Jurkat, Clone E6-1 (cell line): ENCODE measurements around the gene RBM20.

Experiments
- DNase-seq: peaks from one replicate; pipeline ENCODE4 v3.0.0-alpha.2; 2011; ENCODE audit warnings: low read depth, low spot score
- H3K4me3 ChIP-seq: 2 replicates; pipeline ENCODE4 v1.5.1; 2011; ENCODE audit warnings: mild to moderate bottlenecking, low read length, control low read depth, moderate library complexity

The RBM20 gene

GRCh38 chr10:110772454-110773025, 128.4 kb downstream of the RBM20 start:
- DNase-seq, result no peak
- H3K4me3 ChIP-seq, result no peak overlapping the region

DNA sequence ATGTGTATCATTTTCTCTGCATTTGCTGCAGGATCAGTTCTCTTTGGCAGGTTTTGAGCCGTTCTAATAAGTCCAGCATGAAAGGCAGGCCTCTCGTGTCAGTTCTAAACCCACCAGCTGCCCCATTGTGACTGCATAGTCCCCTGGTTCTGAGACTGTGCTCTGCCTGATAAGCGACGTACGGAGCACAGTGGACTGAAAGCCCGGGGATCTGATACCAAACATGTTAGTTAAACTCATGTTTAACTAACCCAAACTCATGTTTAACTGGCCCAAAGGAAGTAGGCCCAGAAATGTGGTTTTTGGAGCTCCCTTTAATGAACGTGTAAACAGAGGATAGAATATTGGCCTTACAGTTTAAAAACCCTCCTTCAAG, 129.5 kb downstream of the RBM20 start:
- no peak overlapping the region for H3K4me3 ChIP-seq
- no peak for DNase-seq

GRCh38 chr10:110774069-110775019, 130.2 kb downstream of the RBM20 start:
- no peak overlapping the region for H3K4me3 ChIP-seq
- DNase-seq, result no peak

- no peak for DNase-seq
Measured at GRCh38 chr10:110775020-110775375, 130.9 kb downstream of the RBM20 start.

DNA sequence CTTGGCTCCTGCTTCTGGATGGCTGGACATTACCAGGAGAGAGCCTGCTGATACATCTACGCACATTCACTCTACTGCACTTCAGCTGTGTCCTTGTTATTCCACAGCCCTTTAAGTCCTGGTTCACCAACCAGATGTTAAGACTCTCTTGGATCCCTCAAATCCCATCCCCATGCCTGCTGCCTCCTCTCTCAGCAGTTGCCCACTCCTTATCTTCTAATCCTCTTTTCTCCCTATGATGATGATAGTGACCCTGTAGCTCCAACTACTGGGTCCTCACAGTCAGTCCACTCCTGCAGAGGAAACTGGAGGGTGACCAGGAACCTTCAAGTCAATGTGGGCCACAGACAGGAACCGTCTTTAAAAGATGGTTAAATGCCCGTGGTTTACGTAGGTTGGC, 131.3 kb downstream of the RBM20 start:
- no peak for DNase-seq
- H3K4me3 ChIP-seq, result no peak overlapping the region

More at GRCh38 chr10:110775020-110775375, 130.9 kb downstream of the RBM20 start:
- H3K4me3 ChIP-seq, result no peak overlapping the region

- DNase-seq, result no peak
- no peak overlapping the region for H3K4me3 ChIP-seq
Measured at GRCh38 chr10:110777017-110777416, 132.9 kb downstream of the RBM20 start.

DNA sequence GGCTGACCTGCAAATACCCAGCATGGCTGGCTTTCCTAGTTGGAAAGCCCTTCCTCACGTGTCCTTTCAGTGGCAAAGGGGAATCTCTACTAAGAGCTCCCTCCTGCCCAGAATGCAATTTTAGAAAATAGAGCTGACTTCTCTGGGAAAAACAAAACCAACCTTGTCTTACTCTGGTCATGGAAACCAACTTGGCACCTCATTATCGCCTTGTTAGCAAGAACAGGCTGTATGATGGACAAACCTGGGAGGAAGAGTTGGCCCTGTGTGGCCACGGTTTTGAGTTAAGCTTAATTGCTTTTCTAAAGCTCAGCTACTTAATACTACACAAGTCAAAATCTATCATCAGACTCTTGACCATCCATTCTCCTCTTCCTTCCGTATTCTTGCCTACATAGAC, 133.5 kb downstream of the RBM20 start:
- no peak for DNase-seq
- H3K4me3 ChIP-seq, result no peak overlapping the region

GRCh38 chr10:110778211-110778610, 134.1 kb downstream of the RBM20 start:
- DNase-seq, result no peak

DNA sequence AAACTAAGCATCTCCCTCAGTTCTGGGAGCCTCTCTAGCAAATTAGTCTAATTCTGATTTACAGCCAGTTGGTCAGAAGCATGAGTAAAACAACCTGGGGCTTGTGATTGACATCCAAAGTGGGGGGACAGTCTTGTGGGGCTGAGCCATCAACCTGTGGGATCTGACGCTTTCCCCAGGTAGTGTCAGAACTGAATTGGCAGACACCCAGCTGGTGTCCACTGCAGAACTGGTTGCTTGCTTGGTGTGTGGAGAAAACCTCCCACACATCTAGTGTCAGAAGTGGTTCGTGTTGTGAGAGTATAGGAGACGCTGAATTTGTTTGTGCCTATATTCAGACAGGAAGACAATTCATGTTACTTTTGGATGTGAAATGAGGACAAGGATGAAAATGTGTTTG, 135.4 kb downstream of the RBM20 start:
- H3K4me3 ChIP-seq, result no peak overlapping the region
- DNase-seq, result no peak

More at GRCh38 chr10:110778211-110778610, 134.1 kb downstream of the RBM20 start:
- H3K4me3 ChIP-seq, result no peak overlapping the region

DNA sequence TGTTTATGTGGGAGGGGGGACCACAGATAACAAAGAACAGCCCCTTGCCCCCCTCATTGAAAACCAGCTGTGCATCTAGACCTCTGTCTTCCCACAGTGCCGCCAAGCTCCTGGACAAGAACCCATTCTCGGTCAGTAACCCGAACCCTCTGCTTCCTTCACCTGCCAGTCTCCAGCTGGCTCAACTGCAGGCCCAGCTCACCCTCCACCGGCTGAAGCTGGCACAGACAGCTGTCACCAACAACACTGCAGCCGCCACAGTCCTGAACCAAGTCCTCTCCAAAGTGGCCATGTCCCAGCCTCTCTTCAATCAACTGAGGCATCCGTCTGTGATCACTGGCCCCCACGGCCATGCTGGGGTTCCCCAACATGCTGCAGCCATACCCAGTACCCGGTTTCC, 136.6 kb downstream of the RBM20 start:
- no peak for DNase-seq
- H3K4me3 ChIP-seq, result no peak overlapping the region

DNA sequence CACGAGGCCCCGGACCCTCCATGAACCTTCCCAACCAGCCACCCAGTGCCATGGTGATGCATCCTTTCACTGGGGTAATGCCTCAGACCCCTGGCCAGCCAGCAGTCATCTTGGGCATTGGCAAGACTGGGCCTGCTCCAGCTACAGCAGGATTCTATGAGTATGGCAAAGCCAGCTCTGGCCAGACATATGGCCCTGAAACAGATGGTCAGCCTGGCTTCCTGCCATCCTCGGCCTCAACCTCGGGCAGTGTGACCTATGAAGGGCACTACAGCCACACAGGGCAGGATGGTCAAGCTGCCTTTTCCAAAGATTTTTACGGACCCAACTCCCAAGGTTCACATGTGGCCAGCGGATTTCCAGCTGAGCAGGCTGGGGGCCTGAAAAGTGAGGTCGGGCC, 137.0 kb downstream of the RBM20 start:
- H3K4me3 ChIP-seq, result no peak overlapping the region
- DNase-seq, result no peak

GRCh38 chr10:110782616-110783015, 138.5 kb downstream of the RBM20 start:
- H3K4me3 ChIP-seq, result no peak overlapping the region
- DNase-seq, result no peak

- H3K4me3 ChIP-seq, result no peak overlapping the region
- no peak for DNase-seq
Measured at GRCh38 chr10:110783509-110784107, 139.5 kb downstream of the RBM20 start.

- DNase-seq, result no peak
- no peak overlapping the region for H3K4me3 ChIP-seq
Measured at GRCh38 chr10:110784198-110784597, 140.1 kb downstream of the RBM20 start.

DNA sequence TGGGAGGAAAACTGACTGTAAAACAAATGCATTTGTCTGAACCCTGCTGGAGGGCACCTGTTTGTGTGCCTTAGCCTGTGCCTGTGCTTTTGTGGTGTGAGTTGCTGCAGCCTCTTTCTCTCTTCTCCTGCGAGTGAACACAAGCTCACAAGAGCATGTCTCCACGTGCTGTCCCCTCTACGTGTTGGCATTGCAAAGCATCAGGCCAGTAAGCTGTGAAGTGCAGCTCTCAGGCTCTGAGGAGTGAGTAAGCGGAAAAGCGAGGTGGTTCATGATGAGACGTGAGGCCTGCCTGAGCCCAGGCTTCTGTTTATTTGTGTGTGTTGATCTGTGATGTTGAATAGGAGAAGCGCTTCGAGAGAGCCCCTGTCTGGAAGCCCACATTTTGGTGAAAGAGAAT, 142.0 kb downstream of the RBM20 start:
- no peak overlapping the region for H3K4me3 ChIP-seq
- no peak for DNase-seq

GRCh38 chr10:110788620-110789385, 144.7 kb downstream of the RBM20 start:
- DNase-seq, result no peak
- H3K4me3 ChIP-seq, result no peak overlapping the region

- no peak for DNase-seq
- no peak overlapping the region for H3K4me3 ChIP-seq
Measured at GRCh38 chr10:110789604-110790433, 145.7 kb downstream of the RBM20 start.

DNA sequence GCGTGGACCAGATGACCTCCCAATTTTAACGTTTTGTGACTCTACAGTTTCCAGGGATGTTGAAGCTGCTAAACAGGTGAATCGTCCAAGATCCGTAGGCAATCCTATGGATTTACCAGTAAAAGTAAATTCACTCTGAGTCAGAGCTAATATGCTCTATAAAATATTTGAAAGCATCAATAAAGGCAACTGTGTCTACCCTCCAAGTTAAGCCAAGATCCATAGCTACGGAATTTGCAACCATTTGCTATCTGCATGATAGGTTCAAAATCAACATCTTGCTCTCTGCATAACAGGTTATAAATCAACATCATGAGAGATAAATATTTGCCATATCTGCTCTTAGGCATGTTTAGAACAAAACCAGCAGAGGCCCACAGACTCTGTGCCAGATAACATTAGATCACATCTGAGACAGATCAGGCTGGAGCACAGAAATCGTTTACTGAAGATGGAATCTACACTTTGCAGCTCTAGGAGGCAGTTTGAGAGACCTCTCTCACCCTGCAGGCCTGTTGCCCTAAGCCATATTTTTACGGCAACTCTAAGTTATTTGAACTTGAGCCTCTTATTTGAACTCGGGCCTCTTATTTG, 146.9 kb downstream of the RBM20 start:
- no peak overlapping the region for H3K4me3 ChIP-seq
- DNase-seq, result no peak
